Ishikawa (cell line): ENCODE measurements around the gene ANTXR1.

ENCODE experiments used
- CEBPB ChIP-seq: IDR thresholded peaks from 2 replicates; pipeline ENCODE4 v1.6.1; 2012
- CREB1 ChIP-seq: IDR thresholded peaks from 2 replicates; pipeline ENCODE4 v1.6.1; 2012; ENCODE audit warnings: low read depth
- EGR1 ChIP-seq: IDR thresholded peaks from 2 replicates; pipeline ENCODE4 v1.6.1; 2012
- EP300 ChIP-seq: IDR thresholded peaks from 2 replicates; pipeline ENCODE4 v1.6.1; 2012; ENCODE audit warnings: borderline replicate concordance
- NFIC ChIP-seq: IDR thresholded peaks from 2 replicates; pipeline ENCODE4 v1.6.1; 2012
- RAD21 ChIP-seq: IDR thresholded peaks from 2 replicates; pipeline ENCODE4 v1.6.1; 2012; ENCODE audit warnings: low read depth
- REST ChIP-seq: IDR thresholded peaks from 2 replicates; pipeline ENCODE4 v1.6.1; 2012; ENCODE audit warnings: low read depth, mild to moderate bottlenecking
- TCF12 ChIP-seq: IDR thresholded peaks from 2 replicates; pipeline ENCODE4 v1.6.1; 2012; ENCODE audit warnings: low read depth
- TEAD4 ChIP-seq: IDR thresholded peaks from 2 replicates; pipeline ENCODE4 v1.6.1; 2012
- USF1 ChIP-seq: IDR thresholded peaks from 2 replicates; pipeline ENCODE4 v1.6.1; 2012
- YY1 ChIP-seq: IDR thresholded peaks from 2 replicates; pipeline ENCODE4 v1.6.1; 2012; ENCODE audit warnings: low read depth
- ZBTB7A ChIP-seq: IDR thresholded peaks from 2 replicates; pipeline ENCODE4 v1.6.1; 2012; ENCODE audit warnings: low read depth

- TF ChIP-seq YY1 (no peak), REST (no peak), EP300 (no peak), RAD21 (no peak), TCF12 (no peak), TEAD4 (no peak), NFIC (no peak), CREB1 (no peak), USF1 (no peak), CEBPB (no peak), EGR1 (no peak), ZBTB7A (no peak)
These were observed 118.5 kb downstream of the ANTXR1 start for GRCh38 chr2:69131452-69131851.
